ENCODE measurements around the gene ATAD3A. TPM values are rescaled to one million over a fixed set of nuclear protein-coding genes. Genes with fewer than 3 reads are reported as not detected.

The ATAD3A gene
- polyA plus RNA-seq, 1 donor from 2014 or later = 30.3 TPM

GRCh38 chr1:1563688-1564087 lies 51.7 kb downstream of the ATAD3A start:
- Histone ChIP-seq H3F3A (ENCODE audit: insufficient read depth, low read length, poor library complexity, severe bottlenecking) (no peaks in the 10 kb centered on the region), H3K27ac (ENCODE audit: low read length) (no peak overlapping the region), H3K9me2 (ENCODE audit: insufficient read depth, low read length) (no peaks in the 10 kb centered on the region), H3K36me3 (ENCODE audit: insufficient read depth, low read length) (peaks cover 7% of the 10 kb centered on the region), H3K9ac (ENCODE audit: low read length) (no peak overlapping the region), H3K4me2 (ENCODE audit: low read length) (no peak overlapping the region), H3K9me3 (ENCODE audit: low read length) (no peaks in the 10 kb centered on the region), H4K20me1 (ENCODE audit: insufficient read depth) (no peaks in the 10 kb centered on the region), H3K27me3 (ENCODE audit: insufficient read depth, low read depth, low read length) (no peaks in the 10 kb centered on the region), H2AFZ (ENCODE audit: low read depth, low read length) (no peak overlapping the region), H3K4me3 (ENCODE audit: low read length) (no peak overlapping the region), H3K79me2 (replicated peaks; ENCODE audit: insufficient read depth, low read length) (peaks cover 37% of the 10 kb centered on the region)
- no peak for TF ChIP-seq POLR2AphosphoS5 (IDR thresholded peaks at IDR 0.05)
- no peak for TF ChIP-seq CTCF (IDR thresholded peaks at IDR 0.05; ENCODE audit: poor library complexity, severe bottlenecking)
- TF ChIP-seq MXI1 (conservative IDR thresholded peaks at IDR 0.05; ENCODE audit: poor library complexity, severe bottlenecking) = no peak
- TF ChIP-seq REST (IDR thresholded peaks at IDR 0.05; ENCODE audit: borderline replicate concordance) = no peak
- TF ChIP-seq TAF1 (IDR thresholded peaks at IDR 0.05; ENCODE audit: low read depth) = no peak
- no peak for TF ChIP-seq EZH2 (IDR thresholded peaks at IDR 0.05; ENCODE audit: borderline replicate concordance, insufficient read depth, low read length, poor library complexity, severe bottlenecking)
- TF ChIP-seq RAD21 (conservative IDR thresholded peaks at IDR 0.05) = no peak
- no peak for TF ChIP-seq EP300 (conservative IDR thresholded peaks at IDR 0.05; ENCODE audit: poor library complexity, severe bottlenecking)
- TF ChIP-seq SMC3 (conservative IDR thresholded peaks at IDR 0.05; ENCODE audit: poor library complexity) = no peak

GRCh38 chr1:1564268-1564667 lies 52.3 kb downstream of the ATAD3A start:
- H3K79me2 ChIP-seq (replicated peaks; ENCODE audit: insufficient read depth, low read length) = peaks cover 41% of the 10 kb centered on the region
- no peak overlapping the region for H3K9ac ChIP-seq (ENCODE audit: low read length)
- H2AFZ ChIP-seq (ENCODE audit: low read depth, low read length) = no peak overlapping the region
- no peaks in the 10 kb centered on the region for H3K9me2 ChIP-seq (ENCODE audit: insufficient read depth, low read length)
- H3K4me2 ChIP-seq (ENCODE audit: low read length) = no peak overlapping the region
- H4K20me1 ChIP-seq (ENCODE audit: insufficient read depth) = peaks cover under 1% of the 10 kb centered on the region
- no peaks in the 10 kb centered on the region for H3K27me3 ChIP-seq (ENCODE audit: insufficient read depth, low read depth, low read length)
- H3F3A ChIP-seq (ENCODE audit: insufficient read depth, low read length, poor library complexity, severe bottlenecking) = no peaks in the 10 kb centered on the region
- peaks cover 7% of the 10 kb centered on the region for H3K36me3 ChIP-seq (ENCODE audit: insufficient read depth, low read length)
- no peak overlapping the region for H3K27ac ChIP-seq (ENCODE audit: low read length)
- H3K9me3 ChIP-seq (ENCODE audit: low read length) = no peaks in the 10 kb centered on the region
- no peak overlapping the region for H3K4me3 ChIP-seq (ENCODE audit: low read length)
- TF ChIP-seq REST (IDR thresholded peaks at IDR 0.05; ENCODE audit: borderline replicate concordance) (no peak), MXI1 (conservative IDR thresholded peaks at IDR 0.05; ENCODE audit: poor library complexity, severe bottlenecking) (no peak), SMC3 (conservative IDR thresholded peaks at IDR 0.05; ENCODE audit: poor library complexity) (no peak), EZH2 (IDR thresholded peaks at IDR 0.05; ENCODE audit: borderline replicate concordance, insufficient read depth, low read length, poor library complexity, severe bottlenecking) (no peak), TAF1 (IDR thresholded peaks at IDR 0.05; ENCODE audit: low read depth) (no peak), EP300 (conservative IDR thresholded peaks at IDR 0.05; ENCODE audit: poor library complexity, severe bottlenecking) (no peak)
